Stomach (tissue), 9 donors: ENCODE data around the gene BRD3. TPM values are rescaled to one million over a fixed set of nuclear protein-coding genes. Genes with fewer than 3 reads are reported as not detected.

ENCODE experiments used
- DNase-seq, 2 donors: peaks; one replicate each; pipeline versions ENCODE4 v3.0.0 to v3.0.0-alpha.2; 2013 to 2019
- H3K27ac ChIP-seq, 5 donors: fragments of 200-600 bp in 4 of 5; sonication (generic) in 4 of 5; one replicate each; pipeline ENCODE4 v1.5.1; 2013 to 2019; ENCODE audit warnings: mild to moderate bottlenecking in 1 of 5, moderate library complexity in 1 of 5
- H3K27me3 ChIP-seq, 3 donors: fragments of 200-600 bp; sonication (generic); one replicate each; pipeline ENCODE4 v1.5.1; 2017 to 2019; ENCODE audit warnings: mixed run types in 1 of 3
- H3K36me3 ChIP-seq, 4 donors: fragments of 200-600 bp; sonication (generic); 1 replicate in 3 of 4; 2 replicates in 1 of 4; pipeline ENCODE4 v1.5.1; 2016 to 2019
- H3K4me1 ChIP-seq, 4 donors: fragments of 200-600 bp; sonication (generic); one replicate each; pipeline ENCODE4 v1.5.1; 2016 to 2019
- H3K4me3 ChIP-seq, 4 donors: fragments of 200-600 bp; sonication (generic) in 3 of 4; one replicate each; pipeline ENCODE4 v1.5.1; 2016 to 2019; ENCODE audit warnings: mild to moderate bottlenecking in 1 of 4
- H3K9me3 ChIP-seq, 4 donors: fragments of 200-600 bp; sonication (generic); one replicate each; pipeline ENCODE4 v1.5.1; 2016 to 2019
- EP300 ChIP-seq: sonication (generic); formaldehyde crosslinking; IDR thresholded peaks from one replicate; pipeline ENCODE4 v1.6.1; 2017; ENCODE audit warnings: antibody characterized with exemption
- POLR2A ChIP-seq, 4 donors: fragments of 450-650 bp; IDR thresholded peaks; one replicate each; pipeline ENCODE4 v1.6.1; 2016; ENCODE audit warnings: antibody characterized with exemption in 4 of 4, control low read depth in 2 of 4, mild to moderate bottlenecking in 1 of 4, moderate library complexity in 1 of 4
- POLR2AphosphoS5 ChIP-seq, 3 donors: sonication (generic); formaldehyde crosslinking; IDR thresholded peaks; one replicate each; pipeline ENCODE4 v1.6.1; 2016; ENCODE audit warnings: antibody characterized with exemption in 3 of 3
- WGBS, 5 donors: extraction: QIAGEN DNeasy Blood & Tissue Kit in 3 of 5; methylation state at CpG; one replicate each; pipeline versions ENCODE4 v1.1.5 to v1.1.7; 2013 to 2018; 5-methylcytosine and 5-hydroxymethylcytosine counted together
- intact Hi-C: fragments of 100-400 bp; cut with DNase I; formaldehyde crosslinking; loops from one replicate; pipeline ENCODE4 v1.15.1; 2023; ENCODE audit warnings: low total_unique reads
- polyA plus RNA-seq, 3 donors: library from polyadenylated mRNA; stranded (reverse); fragments of 200-250 nt; gene quantifications; one replicate each; pipeline ENCODE4 v1.2.3, GENCODE V29; 2013
- total RNA-seq, 5 donors: library from RNA; depleted of rRNA; stranded (reverse); fragments of >200 nt; gene quantifications; one replicate each; pipeline versions ENCODE4 v1.1.0 to v1.2.3, GENCODE V29; 2014 to 2016
- TF ChIP-seq, protein P1 (sequence below), 7 experiments: fragments of 450-650 bp in 4 of 7; fragments of 200-600 bp in 3 of 7; sonication (generic) in 3 of 7; IDR thresholded peaks; one replicate each; pipeline ENCODE4 v1.5.1; 2016 to 2019; ENCODE audit warnings: antibody characterized with exemption in 7 of 7, control low read depth in 2 of 7, mild to moderate bottlenecking in 1 of 7
- donor health status: healthy with polysubstance abuse.
- donor health status: Bipolar disorder and iron deficiency.
- donor health status: healthy.

Gene BRD3
- total and polyA plus RNA-seq, 8 donors, result 6.4 to 29.0 (median 16.7) TPM

DNA sequence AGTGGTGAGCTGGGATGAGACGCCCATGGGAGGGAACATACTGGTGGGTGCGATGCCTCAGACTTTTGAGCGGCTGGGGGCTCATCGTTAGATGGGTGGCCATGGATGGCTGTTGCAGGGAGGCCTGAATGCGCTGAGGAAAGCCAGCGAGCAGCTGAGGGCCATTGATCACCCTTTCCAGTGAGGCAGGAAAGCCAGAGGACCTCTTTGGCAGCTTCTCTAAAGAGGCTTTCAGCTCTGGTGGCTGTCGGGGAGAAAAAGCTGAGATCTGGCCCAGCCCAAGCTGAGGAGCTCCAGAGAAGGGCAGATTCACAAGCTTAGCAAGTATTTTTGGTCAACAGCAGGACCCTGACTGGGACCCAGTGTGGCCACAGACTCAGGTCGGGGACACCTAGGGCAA is 62.4 kb downstream of the BRD3 start:
- Histone ChIP-seq H3K36me3 (no peaks in the 10 kb centered on the region), H3K9me3 (no peaks in the 10 kb centered on the region), H3K4me3 (no peak overlapping the region), H3K27me3 (peaks cover 0 to 21% (median 0%) of the 10 kb centered on the region in 3 donors), H3K27ac (no peak overlapping the region), H3K4me1 (peaks cover 0 to under 1% (median 0%) of the 10 kb centered on the region in 4 donors)
- intact Hi-C loops, result no loop called here
- WGBS, 5 donors, result 75 to 96% (median 91%) methylated on average over 5 to 8 of the region's 8 CpGs
- DNase-seq, result no peak
- TF ChIP-seq POLR2AphosphoS5 (IDR thresholded peaks at IDR 0.05) (no peak), POLR2A (IDR thresholded peaks at IDR 0.05) (no peak), EP300 (no peak)
- TF ChIP-seq, protein P1, sequence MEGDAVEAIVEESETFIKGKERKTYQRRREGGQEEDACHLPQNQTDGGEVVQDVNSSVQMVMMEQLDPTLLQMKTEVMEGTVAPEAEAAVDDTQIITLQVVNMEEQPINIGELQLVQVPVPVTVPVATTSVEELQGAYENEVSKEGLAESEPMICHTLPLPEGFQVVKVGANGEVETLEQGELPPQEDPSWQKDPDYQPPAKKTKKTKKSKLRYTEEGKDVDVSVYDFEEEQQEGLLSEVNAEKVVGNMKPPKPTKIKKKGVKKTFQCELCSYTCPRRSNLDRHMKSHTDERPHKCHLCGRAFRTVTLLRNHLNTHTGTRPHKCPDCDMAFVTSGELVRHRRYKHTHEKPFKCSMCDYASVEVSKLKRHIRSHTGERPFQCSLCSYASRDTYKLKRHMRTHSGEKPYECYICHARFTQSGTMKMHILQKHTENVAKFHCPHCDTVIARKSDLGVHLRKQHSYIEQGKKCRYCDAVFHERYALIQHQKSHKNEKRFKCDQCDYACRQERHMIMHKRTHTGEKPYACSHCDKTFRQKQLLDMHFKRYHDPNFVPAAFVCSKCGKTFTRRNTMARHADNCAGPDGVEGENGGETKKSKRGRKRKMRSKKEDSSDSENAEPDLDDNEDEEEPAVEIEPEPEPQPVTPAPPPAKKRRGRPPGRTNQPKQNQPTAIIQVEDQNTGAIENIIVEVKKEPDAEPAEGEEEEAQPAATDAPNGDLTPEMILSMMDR (IDR thresholded peaks at IDR 0.05), result no peak

DNA sequence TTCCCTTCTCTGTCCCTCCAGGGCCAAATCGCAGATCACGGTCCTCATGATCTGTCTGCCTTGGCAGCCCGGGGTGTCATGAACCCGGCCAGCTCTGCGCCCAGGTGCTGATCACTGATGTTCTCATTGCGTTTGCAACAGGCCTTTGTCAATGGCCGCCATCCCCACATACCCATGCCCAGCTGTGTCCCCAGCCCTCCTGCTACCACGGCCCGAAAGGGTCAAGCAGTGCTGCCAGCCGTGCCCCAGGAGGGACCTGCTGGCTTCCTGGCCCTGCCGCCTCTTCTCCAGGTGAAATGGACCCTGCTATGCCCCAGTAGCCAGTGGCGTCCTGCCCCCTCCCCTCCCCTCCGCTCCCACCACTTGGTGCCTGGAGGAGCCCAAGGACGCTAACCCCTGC is 62.9 kb downstream of the BRD3 start:
- peaks cover 0 to 23% (median 0%) of the 10 kb centered on the region in 3 donors for H3K27me3 ChIP-seq
- H3K4me1 ChIP-seq, result no peaks in the 10 kb centered on the region
- H3K27ac ChIP-seq, result no peak overlapping the region
- WGBS, 5 donors, result 80 to 89% (median 84%) methylated on average over 14 of the region's 14 CpGs
- TF ChIP-seq POLR2AphosphoS5 (IDR thresholded peaks at IDR 0.05) (no peak), EP300 (no peak)
- no peak overlapping the region for H3K4me3 ChIP-seq
- no peaks in the 10 kb centered on the region for H3K36me3 ChIP-seq
- no peaks in the 10 kb centered on the region for H3K9me3 ChIP-seq
- no peak for DNase-seq
- intact Hi-C loops, result no loop called here

DNA sequence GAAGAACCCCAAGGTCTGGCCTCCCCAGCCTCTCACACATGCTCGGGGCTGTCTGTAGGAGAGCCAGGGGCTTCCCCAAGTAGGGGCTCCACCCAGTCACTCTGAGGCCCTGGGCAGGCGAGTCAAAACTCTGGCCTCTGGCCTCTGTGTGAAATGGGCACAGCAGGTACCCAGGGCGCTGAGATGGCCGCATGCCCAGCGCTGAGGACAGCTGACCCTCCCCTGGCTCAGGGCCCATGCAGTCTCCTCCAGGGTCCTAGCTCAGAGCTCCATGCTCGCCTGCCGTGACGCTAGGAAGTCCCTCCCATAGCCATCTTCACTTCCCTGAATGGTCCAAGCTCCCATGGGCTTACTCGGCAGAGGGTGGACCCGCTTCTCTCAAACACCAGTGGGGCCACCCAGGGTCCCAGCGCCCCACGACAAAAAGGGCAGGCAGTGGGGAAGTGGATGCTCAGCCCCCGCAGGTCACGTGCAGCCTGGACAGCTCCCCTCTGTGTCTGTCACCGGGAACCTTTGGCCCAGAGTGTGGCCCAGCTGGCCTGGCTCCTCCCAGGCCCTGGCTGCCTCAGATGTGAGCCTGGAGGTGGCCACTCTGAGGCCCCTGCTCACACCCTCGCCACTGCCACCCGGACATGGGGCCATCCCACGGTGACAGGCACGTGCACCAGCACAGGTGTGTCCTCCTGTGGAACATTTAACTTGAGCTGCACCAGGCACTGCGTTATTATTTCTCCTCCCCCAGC is 63.5 kb downstream of the BRD3 start:
- 51 to 74% (median 60%) methylated on average over 9 to 20 of the region's 20 CpGs for WGBS, 5 donors

DNA sequence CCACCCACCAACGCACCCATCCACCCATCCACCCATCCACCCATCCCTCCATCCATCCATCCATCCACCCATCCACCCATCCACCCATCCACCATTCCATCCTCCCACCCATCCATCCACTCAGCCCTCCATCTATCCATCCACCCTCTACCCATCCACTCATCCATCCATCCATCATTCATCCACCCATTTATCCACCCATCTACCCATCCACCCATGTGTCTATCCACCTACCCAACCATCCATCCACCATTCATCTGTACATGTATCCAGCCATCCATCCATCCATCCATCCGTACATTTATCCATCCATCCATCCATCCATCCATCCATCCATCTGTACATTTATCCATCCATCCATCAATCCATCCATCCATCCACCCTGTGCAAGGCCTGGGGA is 64.6 kb downstream of the BRD3 start:
- no peak for DNase-seq
- H3K27me3 ChIP-seq, result peaks cover 0 to 27% (median 0%) of the 10 kb centered on the region in 3 donors
- H3K4me3 ChIP-seq, result no peak overlapping the region
- no peaks in the 10 kb centered on the region for H3K4me1 ChIP-seq
- intact Hi-C loops, result no loop called here
- H3K27ac ChIP-seq, result no peak overlapping the region
- no peaks in the 10 kb centered on the region for H3K9me3 ChIP-seq
- no peaks in the 10 kb centered on the region for H3K36me3 ChIP-seq
- 83 to 95% (median 91%) methylated on average over 2 of the region's 2 CpGs for WGBS, 5 donors
- no peak for TF ChIP-seq POLR2A (IDR thresholded peaks at IDR 0.05)
- no peak for TF ChIP-seq POLR2AphosphoS5 (IDR thresholded peaks at IDR 0.05)
- no peak for TF ChIP-seq EP300
- TF ChIP-seq, protein P1 (IDR thresholded peaks at IDR 0.05), result no peak

More for the DNA sequence above, 63.5 kb downstream of the BRD3 start:
- Histone ChIP-seq H3K36me3 (no peaks in the 10 kb centered on the region), H3K27ac (no peak overlapping the region), H3K9me3 (no peaks in the 10 kb centered on the region), H3K27me3 (peaks cover 0 to 27% (median 0%) of the 10 kb centered on the region in 3 donors), H3K4me1 (no peaks in the 10 kb centered on the region), H3K4me3 (no peak overlapping the region)
- intact Hi-C loops, result no loop called here
- TF ChIP-seq, protein P1 (IDR thresholded peaks at IDR 0.05), result no peak
- TF ChIP-seq EP300 (no peak), POLR2A (IDR thresholded peaks at IDR 0.05) (no peak), POLR2AphosphoS5 (IDR thresholded peaks at IDR 0.05) (no peak)
- DNase-seq, result no peak

DNA sequence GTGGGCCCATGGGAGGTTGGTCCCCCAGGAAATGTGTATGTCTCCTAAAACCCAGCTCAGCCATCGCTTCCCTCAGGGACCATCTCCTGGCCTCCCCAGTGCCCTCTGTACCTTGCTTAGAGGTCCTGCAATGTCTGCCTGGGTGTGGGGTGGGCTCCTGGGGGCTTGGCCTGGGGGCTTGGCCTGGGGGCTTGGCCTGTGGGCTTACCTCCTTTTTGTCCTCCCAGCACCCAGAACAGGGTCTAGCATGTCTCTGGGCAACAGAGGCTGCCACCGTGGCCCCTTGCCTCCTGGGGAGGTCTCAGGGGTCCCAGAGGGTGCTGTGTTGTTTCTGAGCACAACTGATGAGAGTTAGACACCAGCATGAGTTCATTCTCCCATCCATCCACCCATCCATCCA is 65.0 kb downstream of the BRD3 start:
- Histone ChIP-seq H3K4me1 (no peaks in the 10 kb centered on the region), H3K36me3 (no peaks in the 10 kb centered on the region), H3K27me3 (peaks cover 0 to 27% (median 0%) of the 10 kb centered on the region in 3 donors), H3K27ac (no peak overlapping the region), H3K9me3 (no peaks in the 10 kb centered on the region), H3K4me3 (no peak overlapping the region)
- TF ChIP-seq POLR2A (IDR thresholded peaks at IDR 0.05) (no peak), EP300 (no peak), POLR2AphosphoS5 (IDR thresholded peaks at IDR 0.05) (no peak)
- TF ChIP-seq, protein P1 (IDR thresholded peaks at IDR 0.05), result no peak
- intact Hi-C loops, result no loop called here
- 75 to 88% (median 81%) methylated on average over 1 to 2 of the region's 2 CpGs for WGBS, 5 donors
- no peak for DNase-seq
